IPS DF 6.9 (cell line): ENCODE results near the gene CFD.
"Not testable (repeated sequence)": the region's sequence is repeated elsewhere in the genome, so short reads cannot be mapped to it uniquely, and the experiment has no call there.

Experiments used
- DNase-seq: peaks from one replicate; pipeline ENCODE4 v3.0.0-alpha.2; 2013; ENCODE audit warnings: low read depth, low spot score
- H3K27ac ChIP-seq: one replicate; pipeline ENCODE4 v1.5.1; 2013; ENCODE audit warnings: low read length, control low read depth
- H3K27me3 ChIP-seq: 2 replicates; pipeline ENCODE4 v1.6.1; 2013; ENCODE audit warnings: mild to moderate bottlenecking, low read length; ENCODE audit not compliant: control insufficient read depth, insufficient read depth
- H3K36me3 ChIP-seq: 2 replicates; pipeline ENCODE4 v1.6.1; 2013; ENCODE audit warnings: low read length; ENCODE audit not compliant: control insufficient read depth, insufficient read depth
- H3K4me1 ChIP-seq: 2 replicates; pipeline ENCODE4 v1.6.1; 2013; ENCODE audit warnings: low read length; ENCODE audit not compliant: control insufficient read depth, insufficient read depth
- H3K4me3 ChIP-seq: 2 replicates; pipeline ENCODE4 v1.5.1; 2013; ENCODE audit warnings: mild to moderate bottlenecking, low read length
- H3K9me3 ChIP-seq: 2 replicates; pipeline ENCODE4 v1.6.1; 2013; ENCODE audit warnings: low read length, inconsistent platforms; ENCODE audit not compliant: control insufficient read depth, insufficient read depth
- whole genome bisulfite sequencing: extraction: QIAGEN DNeasy Blood & Tissue Kit; methylation state at CpG from one replicate; pipeline ENCODE4 v1.1.7; 2013; ENCODE audit warnings: mixed read lengths, missing lambda C conversion rate; ENCODE audit not compliant: insufficient read length, insufficient coverage; 5-methylcytosine and 5-hydroxymethylcytosine counted together

The CFD gene

GRCh38 chr19:853614-854220 lies 5.7 kb upstream of the CFD start:
- not testable (repeated sequence) for H3K27ac ChIP-seq, DNase-seq, H3K4me1 ChIP-seq, H3K27me3 ChIP-seq, H3K4me3 ChIP-seq, H3K9me3 ChIP-seq, H3K36me3 ChIP-seq
- WGBS = no CpG with 5 or more reads among the region's 17 CpGs

DNA sequence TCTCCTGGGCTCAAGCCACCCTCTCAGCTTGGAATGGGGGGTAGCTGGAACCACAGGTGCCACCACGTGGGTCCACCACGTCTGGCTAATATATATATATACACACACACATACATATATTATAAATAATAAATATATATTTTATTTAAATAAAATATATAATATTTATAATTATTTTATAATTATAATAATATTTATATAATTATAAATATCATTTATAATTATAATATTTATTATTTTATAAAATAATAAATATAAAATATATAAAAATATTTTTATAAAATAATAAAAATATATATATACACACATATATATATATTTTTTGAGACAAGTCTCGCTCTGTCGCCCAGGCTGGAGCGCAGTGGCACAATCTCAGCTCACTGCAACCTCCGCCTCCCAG lies 4.9 kb upstream of the CFD start:
- H3K4me3 ChIP-seq = no peak overlapping the region
- H3K27me3 ChIP-seq = no peaks in the 10 kb centered on the region; the same call in 1 of the 2 replicates
- no peak overlapping the region for H3K27ac ChIP-seq
- no peak for DNase-seq
- WGBS = no CpG with 5 or more reads among the region's 6 CpGs
- H3K36me3 ChIP-seq = no peaks in the 10 kb centered on the region; the same call in 1 of the 2 replicates
- H3K9me3 ChIP-seq = no peaks in the 10 kb centered on the region
- peaks cover 1% of the 10 kb centered on the region; the same call in 1 of the 2 replicates for H3K4me1 ChIP-seq

- Histone ChIP-seq H3K4me1 (peaks cover 2% of the 10 kb centered on the region; the same call in 1 of the 2 replicates), H3K27me3 (no peaks in the 10 kb centered on the region; the same call in 1 of the 2 replicates), H3K36me3 (no peaks in the 10 kb centered on the region; the same call in 1 of the 2 replicates), H3K27ac (no peak overlapping the region), H3K4me3 (no peak overlapping the region), H3K9me3 (no peaks in the 10 kb centered on the region)
- WGBS = no CpG with 5 or more reads among the region's 12 CpGs
- no peak for DNase-seq
These were observed 4.3 kb upstream of the CFD start for GRCh38 chr19:855142-855541.

GRCh38 chr19:855566-856120 lies 3.8 kb upstream of the CFD start:
- no peak for DNase-seq
- H3K9me3 ChIP-seq = no peaks in the 10 kb centered on the region
- no peak overlapping the region for H3K4me3 ChIP-seq
- no CpG with 5 or more reads among the region's 40 CpGs for WGBS
- no peaks in the 10 kb centered on the region; the same call in 1 of the 2 replicates for H3K27me3 ChIP-seq
- peaks cover 2% of the 10 kb centered on the region; the same call in 1 of the 2 replicates for H3K4me1 ChIP-seq
- H3K36me3 ChIP-seq = no peaks in the 10 kb centered on the region; the same call in 1 of the 2 replicates
- H3K27ac ChIP-seq = no peak overlapping the region

DNA sequence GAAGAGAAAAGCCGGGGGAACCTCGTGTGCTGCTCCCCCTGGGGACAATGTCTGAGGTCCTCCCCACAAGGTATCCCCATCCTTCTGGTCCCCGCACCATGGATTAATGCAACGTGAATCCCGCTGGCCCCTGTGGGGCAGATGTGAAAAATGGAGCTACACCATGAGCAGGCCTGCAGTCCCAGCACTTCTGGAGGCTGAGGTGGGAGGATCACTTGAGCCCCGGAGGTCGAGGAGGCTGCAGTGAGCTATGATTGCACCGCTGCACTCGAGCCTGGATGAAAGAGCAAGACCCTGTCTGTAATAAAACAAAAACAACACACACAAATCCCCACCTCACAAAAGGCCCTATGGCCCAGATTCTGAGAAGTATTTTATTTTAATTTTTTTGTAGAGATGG lies 1.2 kb upstream of the CFD start:
- no peak overlapping the region for H3K4me3 ChIP-seq
- H3K27me3 ChIP-seq = no peaks in the 10 kb centered on the region; the same call in 1 of the 2 replicates
- no peak overlapping the region for H3K27ac ChIP-seq
- DNase-seq = no peak
- WGBS = no CpG with 5 or more reads among the region's 9 CpGs
- no peaks in the 10 kb centered on the region for H3K36me3 ChIP-seq
- peaks cover 6% of the 10 kb centered on the region; the same call in 1 of the 2 replicates for H3K4me1 ChIP-seq
- no peaks in the 10 kb centered on the region for H3K9me3 ChIP-seq

GRCh38 chr19:861141-861755 lies 1.8 kb downstream of the CFD start:
- WGBS = no CpG with 5 or more reads among the region's 35 CpGs
- no peaks in the 10 kb centered on the region for H3K9me3 ChIP-seq
- DNase-seq = no peak
- no peak overlapping the region for H3K27ac ChIP-seq
- H3K4me1 ChIP-seq = peaks cover 7% of the 10 kb centered on the region; the same call in 1 of the 2 replicates
- no peaks in the 10 kb centered on the region for H3K36me3 ChIP-seq
- no peaks in the 10 kb centered on the region; the same call in 1 of the 2 replicates for H3K27me3 ChIP-seq
- H3K4me3 ChIP-seq = peak overlapping the region; percentile 8; the same call in 1 of the 2 replicates

- WGBS = no CpG with 5 or more reads among the region's 60 CpGs
- H3K4me3 ChIP-seq = peak overlapping the region; percentile 37; the same call in 1 of the 2 replicates
These were observed 2.5 kb downstream of the CFD start for GRCh38 chr19:861756-862580.

GRCh38 chr19:862581-863314 lies 3.3 kb downstream of the CFD start:
- Histone ChIP-seq H3K36me3 (no peaks in the 10 kb centered on the region), H3K27me3 (no peaks in the 10 kb centered on the region; the same call in 1 of the 2 replicates), H3K4me3 (peak overlapping the region; percentile 37; the same call in 1 of the 2 replicates), H3K27ac (no peak overlapping the region), H3K9me3 (no peaks in the 10 kb centered on the region), H3K4me1 (peaks cover 9% of the 10 kb centered on the region)
- WGBS = no CpG with 5 or more reads among the region's 48 CpGs
- peak; percentile 52 for DNase-seq

More at GRCh38 chr19:861756-862580, 2.5 kb downstream of the CFD start:
- DNase-seq = peak; percentile 77
- H3K27ac ChIP-seq = no peak overlapping the region
- no peaks in the 10 kb centered on the region for H3K36me3 ChIP-seq
- no peaks in the 10 kb centered on the region for H3K9me3 ChIP-seq
- H3K4me1 ChIP-seq = peaks cover 8% of the 10 kb centered on the region
- H3K27me3 ChIP-seq = no peaks in the 10 kb centered on the region; the same call in 1 of the 2 replicates

GRCh38 chr19:863315-863620 lies 3.8 kb downstream of the CFD start:
- no peak overlapping the region; the same call in 1 of the 2 replicates for H3K4me3 ChIP-seq
- no peak overlapping the region for H3K27ac ChIP-seq
- WGBS = no CpG with 5 or more reads among the region's 7 CpGs
- no peaks in the 10 kb centered on the region; the same call in 1 of the 2 replicates for H3K27me3 ChIP-seq
- peaks cover 5% of the 10 kb centered on the region; the same call in 1 of the 2 replicates for H3K36me3 ChIP-seq
- no peaks in the 10 kb centered on the region for H3K9me3 ChIP-seq
- DNase-seq = no peak
- peaks cover 9% of the 10 kb centered on the region for H3K4me1 ChIP-seq
